HG03469 (cell line): ENCODE data around the gene TSC1.
"Not testable (repeated sequence)": the region's sequence is repeated elsewhere in the genome, so short reads cannot be mapped to it uniquely, and the experiment has no call there.

Experiments used
- ATAC-seq: cut with Tn5 transposase; IDR thresholded peaks from one replicate; pipeline ENCODE4 v1.9.1; 2021; ENCODE audit warnings: mild to moderate bottlenecking, moderate library complexity, moderate number of reproducible peaks; ENCODE audit not compliant: unreplicated experiment

Gene TSC1

DNA sequence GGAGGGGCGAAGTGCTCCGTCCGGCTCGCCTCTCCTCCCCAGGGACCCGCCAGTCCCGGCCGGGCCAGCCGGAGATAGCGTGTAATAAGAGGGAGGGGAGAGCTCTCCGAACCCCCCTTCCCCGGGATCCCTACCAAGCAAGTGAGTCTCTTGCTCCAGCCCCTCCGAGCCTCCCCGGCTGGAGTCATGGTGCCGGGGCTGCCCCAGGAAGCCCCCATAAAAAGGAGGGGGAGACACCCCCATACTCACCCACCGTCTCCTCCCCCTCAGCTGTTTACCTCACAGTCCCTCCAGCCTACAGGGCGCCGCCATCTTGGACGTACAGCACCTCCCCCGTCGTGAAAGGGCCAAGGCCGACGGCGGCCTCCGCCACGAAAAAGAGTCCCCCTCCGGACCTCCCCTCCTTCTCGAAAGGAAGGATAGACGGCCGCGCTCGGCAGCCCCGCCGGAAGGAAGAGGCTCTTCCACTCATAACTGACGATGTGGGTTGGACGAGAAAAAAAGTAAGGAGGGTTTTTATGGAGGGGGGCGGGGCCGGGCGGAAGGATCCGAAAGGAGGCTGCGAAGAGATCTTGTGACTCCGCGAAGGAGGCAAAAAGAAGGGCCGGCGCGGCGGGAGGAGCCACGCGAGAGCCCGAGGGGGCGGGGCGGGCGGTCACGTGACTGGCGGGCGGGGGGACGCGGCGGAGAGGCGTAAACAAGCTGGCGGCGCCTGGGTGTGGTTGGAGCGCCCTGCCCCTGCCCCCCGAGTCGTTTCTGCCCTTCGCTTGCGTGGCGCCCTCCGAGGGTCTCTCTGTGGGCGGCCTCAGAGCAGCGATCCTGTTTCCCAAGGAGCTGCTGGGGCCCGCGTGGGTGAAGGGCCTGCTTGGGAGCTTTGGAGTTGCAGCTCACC is at the start of gene TSC1:
Gene TSC1 (minus strand): TSS at position 323 of the 892 bp plus-strand sequence. CDS start 15,744 bp downstream, outside the sequence.
- peak; percentile 47 for ATAC-seq

DNA sequence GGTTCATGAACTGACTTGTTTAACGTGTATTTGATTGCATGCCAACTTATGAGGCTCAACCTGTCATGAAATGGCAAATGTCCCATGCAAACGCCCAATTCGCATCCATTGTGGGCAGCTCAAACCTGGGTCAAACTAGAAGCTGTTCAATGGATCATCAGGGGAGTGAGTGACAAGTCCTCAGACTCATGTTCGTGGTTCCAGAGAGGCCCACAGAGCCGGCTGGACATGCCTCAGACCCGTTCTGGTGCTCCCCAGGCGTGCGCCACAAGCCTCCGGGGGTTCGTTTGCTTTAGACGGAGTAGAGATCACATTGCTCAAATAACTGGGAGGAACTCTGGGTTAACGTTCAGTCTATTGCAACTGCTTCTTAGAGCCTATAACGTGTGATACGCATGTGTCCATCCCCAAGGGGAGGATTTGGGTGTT is 49.1 kb upstream of the TSC1 start:
- ATAC-seq: no peak

DNA sequence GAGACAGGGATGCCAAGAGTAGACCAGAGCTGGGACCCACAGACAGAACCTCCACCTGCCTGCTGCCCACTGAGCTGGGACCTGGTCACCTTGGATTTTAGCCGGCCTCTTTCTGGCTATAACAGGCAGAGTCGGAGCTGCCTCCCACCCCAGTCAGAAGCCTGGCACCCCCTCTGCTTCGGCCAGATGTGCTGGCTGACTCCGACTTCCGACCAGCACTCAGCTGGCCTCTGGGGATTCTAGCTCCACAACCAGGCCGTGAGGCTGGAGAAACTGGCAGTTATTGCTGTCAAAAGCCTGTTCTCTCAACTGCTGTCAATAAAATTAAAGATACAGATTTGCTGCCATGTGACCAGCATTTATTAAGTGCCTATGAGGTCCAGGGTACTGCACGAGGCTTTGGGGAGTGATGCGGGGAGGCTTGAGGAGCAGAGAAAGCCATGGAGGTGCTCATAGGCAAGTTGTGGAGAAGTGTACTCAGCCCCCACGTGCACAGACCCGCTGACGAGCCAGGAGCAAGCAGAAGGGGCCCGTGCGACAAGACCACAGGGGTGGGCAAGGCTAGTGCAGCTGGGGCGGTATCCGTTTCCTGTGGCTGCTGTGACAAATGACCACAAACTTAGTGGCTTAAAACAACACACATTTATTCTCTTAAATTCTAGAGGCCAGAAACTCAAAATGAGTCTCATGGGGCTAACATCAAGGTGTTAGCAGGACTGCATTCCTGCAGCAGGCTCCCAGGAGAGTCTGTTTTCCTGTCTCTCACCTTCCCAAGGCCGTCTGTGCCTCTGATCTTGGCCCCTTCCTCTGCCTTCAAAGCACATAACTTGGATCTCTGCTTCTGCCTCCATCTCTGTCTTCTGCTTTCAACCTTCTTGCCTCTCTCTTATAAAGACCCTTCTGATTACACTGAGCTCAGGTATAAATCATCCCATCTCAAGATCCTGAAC is 47.2 kb upstream of the TSC1 start:
- ATAC-seq: no peak

DNA sequence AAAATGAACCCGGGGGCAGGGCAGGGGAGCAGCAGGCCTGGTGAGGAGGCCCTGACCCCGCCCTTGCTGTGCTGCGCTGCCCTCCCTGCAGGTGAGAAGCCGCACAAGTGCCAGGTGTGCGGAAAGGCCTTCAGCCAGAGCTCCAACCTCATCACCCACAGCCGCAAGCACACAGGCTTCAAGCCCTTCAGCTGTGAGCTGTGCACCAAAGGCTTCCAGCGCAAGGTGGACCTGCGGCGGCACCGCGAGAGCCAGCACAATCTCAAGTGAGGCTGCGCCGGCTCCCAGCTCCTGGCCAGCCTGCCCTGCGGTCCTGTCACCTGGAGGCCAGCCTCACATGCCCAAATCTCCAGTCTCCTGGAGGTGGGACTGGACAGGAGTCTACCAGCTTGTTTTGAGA is 46.4 kb upstream of the TSC1 start:
- no peak for ATAC-seq

DNA sequence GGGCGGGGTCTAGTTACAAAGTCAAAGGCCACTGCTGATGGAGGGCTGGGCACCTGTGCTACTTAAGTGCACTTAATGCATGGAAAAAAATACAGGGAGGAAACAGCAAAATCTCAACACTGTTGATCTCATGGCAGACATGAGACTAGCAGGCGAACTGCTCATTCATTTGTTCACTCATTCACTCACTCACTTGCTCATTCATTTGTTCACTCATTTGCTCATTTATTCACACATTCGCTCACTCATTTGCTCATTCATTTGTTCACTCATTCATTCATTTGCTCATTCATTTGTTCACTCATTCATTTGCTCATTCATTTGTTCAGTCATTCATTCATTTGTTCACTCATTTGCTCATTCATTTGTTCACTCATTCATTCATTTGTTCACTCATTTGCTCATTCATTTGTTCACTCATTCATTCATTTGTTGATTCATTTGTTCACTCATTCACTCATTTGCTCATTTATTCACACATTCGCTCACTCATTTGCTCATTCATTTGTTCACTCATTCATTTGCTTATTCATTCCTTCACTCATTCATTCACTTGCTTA is 45.7 kb upstream of the TSC1 start:
- not testable (repeated sequence) for ATAC-seq

DNA sequence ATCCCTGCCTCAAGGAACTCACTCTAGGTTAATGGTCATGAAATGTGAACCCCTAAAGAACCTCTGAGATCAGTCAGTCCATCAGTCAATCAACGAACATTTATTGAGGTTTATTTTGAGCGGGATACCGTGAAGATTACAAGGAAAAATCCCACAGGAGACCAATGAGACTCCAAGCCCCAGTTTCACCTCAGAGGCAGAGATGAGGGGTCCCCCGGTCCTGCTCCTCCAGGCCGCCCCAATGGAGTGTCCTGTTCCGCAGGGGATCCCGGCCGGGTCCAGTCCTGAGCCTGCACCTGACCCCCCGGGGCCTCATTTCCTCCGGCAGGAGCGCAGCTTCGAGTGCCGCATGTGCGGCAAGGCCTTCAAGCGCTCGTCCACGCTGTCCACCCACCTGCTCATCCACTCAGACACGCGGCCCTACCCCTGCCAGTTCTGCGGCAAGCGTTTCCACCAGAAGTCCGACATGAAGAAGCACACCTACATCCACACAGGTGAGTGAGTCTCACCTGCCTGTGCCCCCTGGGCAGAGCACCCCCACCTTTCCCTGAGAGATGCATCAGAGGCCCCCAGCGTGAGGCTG is 45.1 kb upstream of the TSC1 start:
- no peak for ATAC-seq

DNA sequence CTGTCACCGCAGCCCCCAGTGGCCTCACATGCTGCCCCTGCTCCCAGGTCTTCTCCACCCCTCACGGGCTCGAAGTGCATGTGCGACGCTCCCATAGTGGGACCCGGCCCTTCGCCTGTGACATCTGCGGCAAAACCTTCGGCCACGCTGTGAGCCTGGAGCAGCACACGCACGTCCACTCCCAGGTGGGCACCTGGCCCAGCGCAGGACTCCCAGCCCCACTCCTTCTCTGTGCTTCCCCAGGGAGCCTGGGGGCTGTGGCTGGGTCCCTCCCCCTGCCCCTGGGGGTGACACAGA is 44.5 kb upstream of the TSC1 start:
- ATAC-seq: no peak

DNA sequence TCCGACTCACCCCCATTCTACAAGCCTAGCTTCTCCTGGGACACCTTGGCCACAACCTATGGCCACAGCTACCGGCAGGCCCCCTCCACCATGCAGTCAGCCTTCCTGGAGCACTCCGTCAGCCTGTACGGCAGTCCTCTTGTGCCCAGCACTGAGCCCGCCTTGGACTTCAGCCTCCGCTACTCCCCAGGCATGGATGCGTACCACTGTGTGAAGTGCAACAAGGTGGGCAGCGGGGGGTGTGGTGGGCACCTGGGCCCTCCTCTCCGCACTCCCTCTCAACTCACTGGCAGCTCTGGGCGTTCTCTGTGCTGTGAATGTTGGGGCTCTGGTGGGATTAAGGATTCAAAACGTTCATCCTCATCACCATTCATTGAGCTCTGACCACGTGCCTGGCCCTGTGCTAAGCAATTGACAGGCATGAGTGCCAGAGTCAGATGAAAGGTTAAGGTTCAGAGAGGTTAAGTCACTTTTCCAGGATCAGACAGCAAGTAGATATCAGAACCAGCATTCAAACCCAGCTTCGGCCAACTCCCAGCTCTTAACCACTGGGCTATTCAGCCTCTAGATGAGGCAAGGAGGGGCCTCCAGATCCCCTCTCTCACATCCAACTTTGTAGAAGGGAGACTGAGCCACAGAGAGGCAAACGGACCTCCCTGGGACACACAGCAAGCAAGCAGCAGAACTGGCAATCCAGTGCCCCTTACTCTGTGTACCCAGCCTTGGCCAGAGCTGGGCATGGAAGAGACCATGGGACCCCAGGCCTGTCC is 44.0 kb upstream of the TSC1 start:
- ATAC-seq: no peak

DNA sequence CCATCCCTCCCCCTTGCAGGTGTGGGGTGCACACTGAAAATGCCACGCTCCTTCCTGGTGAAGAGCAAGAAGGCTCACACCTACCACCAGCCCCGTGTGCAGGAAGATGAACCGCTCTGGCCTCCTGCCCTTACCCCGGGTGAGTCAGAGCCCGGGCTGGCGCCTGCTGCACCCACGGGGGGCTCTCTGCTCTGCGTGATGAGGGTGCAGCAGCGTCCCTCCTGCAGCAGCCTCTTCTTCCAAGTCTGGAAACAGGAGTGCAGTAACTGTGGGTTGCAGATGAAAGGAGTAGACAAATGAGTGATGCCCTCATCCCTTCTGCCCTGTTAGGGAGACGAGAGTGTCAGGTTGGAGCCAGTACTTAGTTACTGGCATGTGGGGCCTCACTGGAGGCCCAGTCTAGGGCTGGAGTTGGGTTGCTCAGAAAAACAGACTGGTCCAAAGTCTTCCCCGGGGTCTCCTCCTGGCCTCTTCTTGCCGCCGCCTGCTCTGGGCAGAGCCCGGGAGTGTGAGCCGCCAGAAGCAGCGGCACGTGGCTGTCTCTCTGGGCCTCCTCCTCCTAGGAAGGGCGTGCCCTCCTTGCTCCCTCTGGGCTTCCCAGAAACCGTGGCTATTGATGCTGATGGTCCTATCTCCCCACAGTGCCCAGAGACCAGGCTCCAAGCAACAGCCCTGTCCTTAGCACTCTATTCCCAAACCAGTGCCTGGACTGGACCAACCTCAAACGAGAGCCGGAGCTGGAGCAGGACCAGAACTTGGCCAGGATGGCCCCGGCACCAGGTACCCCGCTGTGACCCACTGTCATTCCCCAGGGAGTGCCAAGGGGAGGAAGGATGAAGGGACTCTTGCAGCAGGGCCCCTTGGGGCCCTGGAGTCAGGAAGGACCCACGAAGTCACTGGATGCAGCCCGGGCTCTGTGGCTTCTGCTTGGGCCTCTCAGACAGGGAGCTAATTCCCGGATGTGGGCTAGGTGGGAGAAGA is 42.5 kb upstream of the TSC1 start:
- no peak for ATAC-seq

DNA sequence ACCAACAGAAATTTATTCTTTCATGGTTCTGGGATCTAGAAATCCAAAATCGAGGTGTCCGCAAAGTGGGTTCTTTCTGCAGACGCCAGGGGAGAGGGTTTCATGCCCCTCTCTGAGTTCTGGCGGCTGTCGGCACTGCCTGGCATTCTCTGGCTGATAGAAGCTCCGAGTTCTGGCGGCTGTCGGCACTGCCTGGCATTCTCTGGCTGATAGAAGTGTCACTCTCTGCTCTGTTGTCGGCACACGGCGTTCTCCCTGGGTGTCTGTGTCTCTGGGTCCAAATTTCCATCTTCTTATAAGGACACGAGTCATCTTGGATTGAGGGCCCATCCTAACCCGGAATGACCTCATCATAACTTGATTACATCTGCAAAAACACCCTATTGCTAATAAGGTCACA is 41.7 kb upstream of the TSC1 start:
- ATAC-seq: no peak

DNA sequence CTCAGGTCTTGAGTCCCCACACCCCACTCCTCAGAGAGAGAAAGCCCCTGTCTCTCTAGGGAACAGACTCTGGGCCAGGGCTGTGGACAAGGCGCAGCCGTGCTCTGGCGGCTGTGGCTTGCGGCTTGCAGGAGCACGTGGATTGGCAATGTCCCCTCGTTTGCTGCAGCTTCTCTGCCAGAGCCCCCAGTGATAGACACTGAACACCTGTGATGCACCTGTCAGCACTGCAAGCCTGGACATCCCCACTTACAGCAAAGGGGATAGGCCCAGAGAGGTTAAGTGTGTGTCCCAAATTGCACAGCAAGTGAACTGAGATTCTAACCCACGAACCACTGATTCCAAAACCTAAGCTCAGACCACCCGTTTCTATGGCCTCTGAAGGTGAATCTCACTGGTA is 41.1 kb upstream of the TSC1 start:
- ATAC-seq: no peak

DNA sequence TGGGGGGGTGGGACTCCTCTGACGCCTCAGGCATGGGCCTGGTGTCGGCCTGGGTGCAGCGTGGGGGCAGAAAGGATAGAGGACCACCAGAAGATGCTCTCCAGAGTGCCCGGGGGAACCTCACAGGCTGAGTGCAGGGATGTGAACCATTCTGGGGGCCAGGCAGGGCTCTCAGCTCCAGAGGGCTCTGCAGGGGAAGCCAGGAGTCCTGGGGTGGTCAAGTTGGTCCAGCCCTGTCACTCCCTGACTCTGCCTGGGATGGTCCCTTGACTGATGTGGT is 40.6 kb upstream of the TSC1 start:
- ATAC-seq: no peak

DNA sequence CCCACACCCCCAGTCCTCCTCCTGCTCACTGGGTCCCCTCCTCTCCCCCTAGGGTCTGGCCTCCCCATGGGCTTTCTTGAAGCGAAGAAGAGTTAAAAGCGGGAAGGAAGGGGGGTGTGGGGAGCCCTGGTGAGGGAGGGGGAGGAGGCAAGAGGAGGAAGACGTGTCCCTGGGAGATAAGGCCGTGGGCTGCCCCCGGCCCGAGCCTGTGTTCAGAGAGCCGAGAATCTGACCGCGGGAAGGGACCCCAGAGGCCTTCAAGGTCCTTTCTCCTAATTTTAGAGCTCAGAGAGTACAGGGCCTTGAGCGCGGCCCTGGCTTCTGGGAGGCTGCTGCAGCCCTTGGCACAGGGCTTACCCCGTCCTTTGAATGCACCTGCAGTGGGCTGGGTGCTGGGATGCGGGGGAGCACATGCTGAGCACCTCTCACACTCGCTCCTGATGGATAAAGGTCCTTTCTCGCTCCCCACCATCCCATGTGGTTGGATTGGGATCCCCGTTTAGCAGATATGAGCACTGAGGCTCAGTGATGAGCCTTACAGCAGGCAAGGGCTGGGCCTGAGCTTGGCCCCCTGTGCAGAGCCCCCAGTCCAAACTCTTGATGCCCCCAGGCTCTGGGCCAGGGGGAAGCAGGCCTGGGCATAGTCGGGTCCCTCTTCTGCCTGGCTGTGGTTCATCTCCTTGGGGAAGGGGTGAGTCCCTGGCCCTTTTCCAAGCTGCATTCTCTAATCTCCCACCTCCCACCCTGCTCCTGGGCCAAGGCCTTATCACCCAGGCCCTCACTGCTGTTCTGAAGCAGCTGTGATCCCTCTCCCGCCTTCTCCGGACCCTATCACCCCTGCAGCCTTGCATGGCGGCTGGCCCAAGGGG is 40.0 kb upstream of the TSC1 start:
- no peak for ATAC-seq

DNA sequence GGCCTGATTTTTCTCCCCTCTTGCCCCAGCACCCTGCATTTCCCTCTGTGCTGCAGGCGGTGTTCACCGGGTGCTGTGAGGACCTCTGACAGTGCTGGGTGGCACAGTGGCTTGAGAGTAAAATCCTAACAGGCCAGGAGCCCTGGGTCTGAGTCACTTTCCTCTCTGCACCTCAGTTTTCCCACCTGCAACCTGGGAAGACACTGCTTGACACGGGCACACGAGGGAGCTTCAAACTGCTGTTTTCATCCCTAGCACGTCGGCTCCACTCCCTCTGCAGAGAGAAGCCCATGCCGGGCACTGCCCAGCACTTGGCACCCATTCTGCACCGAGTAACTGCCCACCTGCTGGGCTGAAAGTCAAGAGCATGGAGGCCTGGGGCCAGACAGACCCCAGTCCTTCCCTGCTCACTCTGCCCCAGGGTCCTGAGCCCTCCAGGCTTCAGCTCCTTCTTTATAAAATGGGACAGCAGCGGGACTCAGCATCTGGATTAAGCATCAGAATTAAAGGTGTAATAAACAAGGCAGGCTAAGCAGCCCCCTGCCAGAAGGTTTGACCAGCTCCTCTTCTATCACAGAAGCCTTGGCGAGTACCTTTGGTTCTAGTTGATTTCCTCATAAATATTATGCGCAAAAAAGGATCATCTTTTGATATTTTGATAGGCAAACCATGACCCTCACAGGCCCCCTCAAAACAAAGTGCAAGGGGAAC is 39.2 kb upstream of the TSC1 start:
- ATAC-seq: no peak

DNA sequence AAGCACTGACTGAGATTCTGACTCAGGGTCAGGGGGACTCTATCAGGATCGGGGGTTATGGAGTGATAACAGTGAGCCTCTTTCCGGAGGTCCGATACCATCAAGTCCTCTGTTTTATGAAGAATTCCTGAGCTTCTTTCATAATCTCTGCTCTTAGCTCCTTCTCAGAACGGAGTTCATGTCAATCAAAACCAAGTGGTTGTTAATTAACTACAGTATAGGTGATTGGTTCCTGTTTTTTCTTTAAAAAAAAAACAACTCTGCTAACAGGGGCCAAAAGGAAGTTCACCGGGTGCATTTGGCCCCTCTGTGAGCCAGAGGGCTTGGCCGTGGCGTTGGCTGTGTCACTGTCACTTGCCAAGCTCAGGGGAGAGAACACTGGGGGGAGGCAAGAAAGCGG is 38.0 kb upstream of the TSC1 start:
- ATAC-seq: no peak

DNA sequence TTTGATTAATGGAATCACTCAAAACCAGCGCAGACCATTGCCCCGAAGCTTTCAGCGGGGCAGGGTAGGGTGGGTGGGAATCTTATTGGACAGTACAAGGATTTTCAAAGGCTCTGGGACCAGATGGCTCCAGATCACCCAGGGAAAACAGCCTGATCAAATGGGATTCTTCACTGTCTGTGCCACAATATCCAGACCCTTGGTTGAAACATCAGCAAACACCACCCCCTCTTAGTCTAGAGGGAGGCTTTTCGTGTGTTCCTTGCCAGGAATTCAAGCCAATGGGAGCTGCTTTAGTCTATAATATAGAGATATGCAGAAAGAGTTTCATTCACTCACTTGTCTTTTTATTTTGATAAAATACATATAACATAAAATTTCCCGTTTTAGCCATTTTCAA is 35.7 kb upstream of the TSC1 start:
- ATAC-seq: no peak

DNA sequence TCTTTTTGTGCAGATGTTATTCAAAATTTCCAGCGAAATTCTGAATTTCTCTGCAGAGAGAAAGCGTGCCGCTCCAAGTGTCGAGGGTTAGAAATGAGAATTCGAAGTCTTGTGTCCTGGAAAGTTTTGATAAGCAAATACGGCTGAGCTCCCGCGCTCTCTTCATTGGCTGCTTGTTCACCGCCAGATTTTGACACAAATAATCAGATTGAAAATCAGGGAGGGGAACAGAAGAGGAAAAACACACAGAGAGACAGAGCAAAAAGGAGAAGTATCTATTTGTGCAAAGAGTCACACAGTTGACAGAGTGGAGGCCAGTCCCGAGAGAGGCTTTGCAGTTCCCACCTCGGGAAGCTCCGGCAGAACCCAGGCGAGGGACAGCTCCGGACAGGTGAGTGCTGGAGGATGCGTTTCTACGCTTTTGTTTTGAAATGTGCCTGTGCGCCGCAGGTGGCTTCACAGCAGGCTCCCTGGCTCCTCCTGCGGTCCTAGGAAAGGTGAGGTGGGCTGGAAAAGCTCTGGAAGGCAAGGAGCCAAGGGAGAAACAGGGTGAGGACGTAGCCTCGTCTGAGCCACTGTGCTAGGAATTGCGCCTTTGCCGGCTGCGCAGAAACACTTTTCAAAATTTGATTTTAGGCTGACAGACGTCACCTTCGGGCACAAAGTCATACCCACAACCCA is 34.2 kb upstream of the TSC1 start, which contains the start of gene GFI1B:
Gene GFI1B (plus strand): TSS at position 244 of the 681 bp plus-strand sequence. CDS start 7,985 bp downstream, outside the sequence.
- no peak for ATAC-seq
